Neural progenitor cell (in vitro differentiated cells): ENCODE results near the gene POM121C.
"Not testable (repeated sequence)": the region's sequence is repeated elsewhere in the genome, so short reads cannot be mapped to it uniquely, and the experiment has no call there.

Source experiments
- EZH2 ChIP-seq: fragments of 200-600 bp; sonication (generic); IDR thresholded peaks from 2 replicates; pipeline ENCODE4 v1.6.1; 2017; ENCODE audit warnings: antibody characterized with exemption, mild to moderate bottlenecking, moderate library complexity
- TF ChIP-seq, protein P1 (sequence below): fragments of 200-600 bp; sonication (generic); IDR thresholded peaks from 2 replicates; pipeline ENCODE4 v1.5.1; 2017; ENCODE audit warnings: antibody characterized with exemption, mild to moderate bottlenecking

DNA sequence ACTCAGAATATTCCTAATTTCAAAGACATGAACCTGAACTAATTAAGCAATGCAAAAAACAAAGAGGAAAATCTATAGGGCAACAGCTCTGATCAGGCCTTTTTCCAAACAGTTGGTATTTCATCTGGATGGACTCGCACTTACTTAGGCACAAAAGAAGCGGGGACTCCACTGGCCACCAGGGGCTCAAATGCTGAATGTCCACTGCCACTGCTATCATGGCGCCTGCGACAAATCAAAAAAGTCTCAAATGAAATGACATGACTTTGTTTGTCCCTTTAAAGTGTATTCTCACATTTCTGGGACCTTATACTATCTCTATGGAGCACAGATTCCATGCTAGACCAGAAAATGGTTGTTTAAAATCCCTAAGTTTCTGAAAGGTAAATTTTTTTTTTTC is 47.1 kb downstream of the POM121C start:
- TF ChIP-seq, protein P1, sequence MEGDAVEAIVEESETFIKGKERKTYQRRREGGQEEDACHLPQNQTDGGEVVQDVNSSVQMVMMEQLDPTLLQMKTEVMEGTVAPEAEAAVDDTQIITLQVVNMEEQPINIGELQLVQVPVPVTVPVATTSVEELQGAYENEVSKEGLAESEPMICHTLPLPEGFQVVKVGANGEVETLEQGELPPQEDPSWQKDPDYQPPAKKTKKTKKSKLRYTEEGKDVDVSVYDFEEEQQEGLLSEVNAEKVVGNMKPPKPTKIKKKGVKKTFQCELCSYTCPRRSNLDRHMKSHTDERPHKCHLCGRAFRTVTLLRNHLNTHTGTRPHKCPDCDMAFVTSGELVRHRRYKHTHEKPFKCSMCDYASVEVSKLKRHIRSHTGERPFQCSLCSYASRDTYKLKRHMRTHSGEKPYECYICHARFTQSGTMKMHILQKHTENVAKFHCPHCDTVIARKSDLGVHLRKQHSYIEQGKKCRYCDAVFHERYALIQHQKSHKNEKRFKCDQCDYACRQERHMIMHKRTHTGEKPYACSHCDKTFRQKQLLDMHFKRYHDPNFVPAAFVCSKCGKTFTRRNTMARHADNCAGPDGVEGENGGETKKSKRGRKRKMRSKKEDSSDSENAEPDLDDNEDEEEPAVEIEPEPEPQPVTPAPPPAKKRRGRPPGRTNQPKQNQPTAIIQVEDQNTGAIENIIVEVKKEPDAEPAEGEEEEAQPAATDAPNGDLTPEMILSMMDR = peak; percentile 15
- not testable (repeated sequence) for TF ChIP-seq EZH2
